ENCODE results near the gene XAGE1B.
"Not testable (repeated sequence)": the region's sequence is repeated elsewhere in the genome, so short reads cannot be mapped to it uniquely, and the experiment has no call there.

- not testable (repeated sequence) for TF ChIP-seq CTCF (IDR thresholded peaks at IDR 0.05; ENCODE audit: low read depth, low read length); EZH2phosphoT487 (IDR thresholded peaks at IDR 0.05; ENCODE audit: low read depth)
Measured at GRCh38 chrX:52495545-52496418, 21.1 kb downstream of the XAGE1B start, which contains the start of gene XAGE1A.
